NCI-H2107 treated with DMSO at 0.1 percent for 48 hours (cell line): ENCODE measurements around the gene DPH1.

Experiments used
- DNase-seq: peaks from one replicate; lab custom pipeline; 2025; ENCODE audit not compliant: unreplicated experiment; lab: John Stamatoyannopoulos, UW

The DPH1 gene

GRCh38 chr17:2060681-2061440 is 30.9 kb downstream of the DPH1 start:
- DNase-seq: no peak

- no peak for DNase-seq
Measured at GRCh38 chr17:2061441-2061958, 31.5 kb downstream of the DPH1 start.

GRCh38 chr17:2062571-2063183 is 32.7 kb downstream of the DPH1 start:
- no peak for DNase-seq

GRCh38 chr17:2063261-2064146 is 33.6 kb downstream of the DPH1 start:
- DNase-seq: no peak

GRCh38 chr17:2064147-2064489 is 34.2 kb downstream of the DPH1 start:
- DNase-seq: no peak

- DNase-seq: no peak
Measured at GRCh38 chr17:2064520-2064971, 34.6 kb downstream of the DPH1 start.

GRCh38 chr17:2064980-2065785 is 35.2 kb downstream of the DPH1 start:
- no peak for DNase-seq

GRCh38 chr17:2065949-2066400 is 36.0 kb downstream of the DPH1 start:
- DNase-seq: no peak

- DNase-seq: no peak
Measured at GRCh38 chr17:2067048-2067561, 37.2 kb downstream of the DPH1 start.

GRCh38 chr17:2067608-2068024 is 37.7 kb downstream of the DPH1 start:
- DNase-seq: no peak

- DNase-seq: no peak
Measured at GRCh38 chr17:2068031-2068518, 38.1 kb downstream of the DPH1 start.

- DNase-seq: no peak
Measured at GRCh38 chr17:2068519-2069051, 38.6 kb downstream of the DPH1 start.

- no peak for DNase-seq
Measured at GRCh38 chr17:2070241-2071023, 40.5 kb downstream of the DPH1 start.

- no peak for DNase-seq
Measured at GRCh38 chr17:2071024-2071385, 41.1 kb downstream of the DPH1 start.

- no peak for DNase-seq
Measured at GRCh38 chr17:2071455-2072281, 41.7 kb downstream of the DPH1 start.

- DNase-seq: no peak
Measured at GRCh38 chr17:2074919-2075318, 45.0 kb downstream of the DPH1 start.

GRCh38 chr17:2075336-2076086 is 45.6 kb downstream of the DPH1 start:
- DNase-seq: no peak
